Activated naive CD8-positive, alpha-beta T cell (primary cell): Measurements from ENCODE around the gene NTPCR.

ENCODE experiments used
- H3K27ac Mint-ChIP-seq: one replicate; pipeline ENCODE4 v1.8.0; 2021; ENCODE audit warnings: mixed read lengths
- H3K27me3 Mint-ChIP-seq: one replicate; pipeline ENCODE4 v1.8.0; 2021; ENCODE audit warnings: mixed read lengths
- H3K36me3 Mint-ChIP-seq: one replicate; pipeline ENCODE4 v1.8.0; 2021; ENCODE audit warnings: mixed read lengths
- H3K4me1 Mint-ChIP-seq: one replicate; pipeline ENCODE4 v1.8.0; 2021; ENCODE audit warnings: low read depth, mixed read lengths
- H3K4me3 Mint-ChIP-seq: one replicate; pipeline ENCODE4 v1.8.0; 2021; ENCODE audit warnings: mild to moderate bottlenecking, mixed read lengths
- H3K9me3 Mint-ChIP-seq: one replicate; pipeline ENCODE4 v1.8.0; 2021; ENCODE audit warnings: low read depth, mixed read lengths

Gene NTPCR

GRCh38 chr1:232982238-232982944 is 32.0 kb downstream of the NTPCR start:
- no peaks in the 10 kb centered on the region for H3K9me3 Mint-ChIP-seq
- peaks cover 14% of the 10 kb centered on the region for H3K4me1 Mint-ChIP-seq
- H3K27ac Mint-ChIP-seq = no peak overlapping the region
- no peak overlapping the region for H3K4me3 Mint-ChIP-seq
- H3K27me3 Mint-ChIP-seq = no peaks in the 10 kb centered on the region
- H3K36me3 Mint-ChIP-seq = peaks cover 9% of the 10 kb centered on the region

- Mint-ChIP-seq H3K27ac (no peak overlapping the region), H3K27me3 (no peaks in the 10 kb centered on the region), H3K9me3 (no peaks in the 10 kb centered on the region), H3K4me3 (no peak overlapping the region), H3K4me1 (peaks cover 8% of the 10 kb centered on the region), H3K36me3 (peaks cover 5% of the 10 kb centered on the region)
Observed at GRCh38 chr1:232983375-232983774, 33.0 kb downstream of the NTPCR start.

- Mint-ChIP-seq H3K27ac (no peak overlapping the region), H3K36me3 (peaks cover 3% of the 10 kb centered on the region), H3K27me3 (no peaks in the 10 kb centered on the region)
Observed at GRCh38 chr1:232983817-232984567, 33.6 kb downstream of the NTPCR start.

GRCh38 chr1:232984577-232985425 is 34.4 kb downstream of the NTPCR start:
- peaks cover 3% of the 10 kb centered on the region for H3K36me3 Mint-ChIP-seq
- no peaks in the 10 kb centered on the region for H3K9me3 Mint-ChIP-seq
- no peaks in the 10 kb centered on the region for H3K27me3 Mint-ChIP-seq
- H3K4me3 Mint-ChIP-seq = no peak overlapping the region
- no peaks in the 10 kb centered on the region for H3K4me1 Mint-ChIP-seq
- no peak overlapping the region for H3K27ac Mint-ChIP-seq

More at GRCh38 chr1:232983817-232984567, 33.6 kb downstream of the NTPCR start:
- peaks cover 1% of the 10 kb centered on the region for H3K4me1 Mint-ChIP-seq
- H3K9me3 Mint-ChIP-seq = no peaks in the 10 kb centered on the region
- no peak overlapping the region for H3K4me3 Mint-ChIP-seq

GRCh38 chr1:232985882-232986526 is 35.6 kb downstream of the NTPCR start:
- no peaks in the 10 kb centered on the region for H3K9me3 Mint-ChIP-seq
- H3K27me3 Mint-ChIP-seq = no peaks in the 10 kb centered on the region
- H3K4me1 Mint-ChIP-seq = no peaks in the 10 kb centered on the region
- H3K36me3 Mint-ChIP-seq = peaks cover 3% of the 10 kb centered on the region
- no peak overlapping the region for H3K27ac Mint-ChIP-seq
- H3K4me3 Mint-ChIP-seq = no peak overlapping the region

GRCh38 chr1:232986527-232986922 is 36.1 kb downstream of the NTPCR start:
- H3K36me3 Mint-ChIP-seq = peaks cover 3% of the 10 kb centered on the region
- H3K27me3 Mint-ChIP-seq = no peaks in the 10 kb centered on the region
- H3K9me3 Mint-ChIP-seq = no peaks in the 10 kb centered on the region
- no peak overlapping the region for H3K27ac Mint-ChIP-seq
- H3K4me1 Mint-ChIP-seq = no peaks in the 10 kb centered on the region
- H3K4me3 Mint-ChIP-seq = no peak overlapping the region

- no peak overlapping the region for H3K4me3 Mint-ChIP-seq
- peaks cover 5% of the 10 kb centered on the region for H3K36me3 Mint-ChIP-seq
- no peak overlapping the region for H3K27ac Mint-ChIP-seq
- no peaks in the 10 kb centered on the region for H3K4me1 Mint-ChIP-seq
- no peaks in the 10 kb centered on the region for H3K27me3 Mint-ChIP-seq
- no peaks in the 10 kb centered on the region for H3K9me3 Mint-ChIP-seq
Observed at GRCh38 chr1:232987046-232987773, 36.8 kb downstream of the NTPCR start.

GRCh38 chr1:232987774-232988140 is 37.3 kb downstream of the NTPCR start:
- H3K27ac Mint-ChIP-seq = no peak overlapping the region
- no peak overlapping the region for H3K4me3 Mint-ChIP-seq
- H3K4me1 Mint-ChIP-seq = no peaks in the 10 kb centered on the region
- H3K9me3 Mint-ChIP-seq = no peaks in the 10 kb centered on the region
- no peaks in the 10 kb centered on the region for H3K27me3 Mint-ChIP-seq
- peaks cover 8% of the 10 kb centered on the region for H3K36me3 Mint-ChIP-seq

- Mint-ChIP-seq H3K36me3 (peaks cover 15% of the 10 kb centered on the region), H3K4me1 (no peaks in the 10 kb centered on the region), H3K27ac (no peak overlapping the region), H3K27me3 (no peaks in the 10 kb centered on the region), H3K9me3 (peaks cover 5% of the 10 kb centered on the region), H3K4me3 (no peak overlapping the region)
Observed at GRCh38 chr1:232988572-232989040, 38.2 kb downstream of the NTPCR start.

GRCh38 chr1:232990176-232991128 is 40.0 kb downstream of the NTPCR start:
- Mint-ChIP-seq H3K4me1 (no peaks in the 10 kb centered on the region), H3K4me3 (no peak overlapping the region), H3K27ac (no peak overlapping the region), H3K9me3 (peaks cover 9% of the 10 kb centered on the region), H3K36me3 (peaks cover 28% of the 10 kb centered on the region), H3K27me3 (no peaks in the 10 kb centered on the region)

- H3K27ac Mint-ChIP-seq = no peak overlapping the region
- H3K9me3 Mint-ChIP-seq = peaks cover 9% of the 10 kb centered on the region
- no peaks in the 10 kb centered on the region for H3K27me3 Mint-ChIP-seq
- H3K4me1 Mint-ChIP-seq = no peaks in the 10 kb centered on the region
- H3K4me3 Mint-ChIP-seq = no peak overlapping the region
- H3K36me3 Mint-ChIP-seq = peaks cover 28% of the 10 kb centered on the region
Observed at GRCh38 chr1:232991238-232991637, 40.8 kb downstream of the NTPCR start.

- H3K4me1 Mint-ChIP-seq = no peaks in the 10 kb centered on the region
- H3K27me3 Mint-ChIP-seq = no peaks in the 10 kb centered on the region
- H3K36me3 Mint-ChIP-seq = peaks cover 37% of the 10 kb centered on the region
- H3K27ac Mint-ChIP-seq = no peak overlapping the region
- H3K9me3 Mint-ChIP-seq = peaks cover 9% of the 10 kb centered on the region
- no peak overlapping the region for H3K4me3 Mint-ChIP-seq
Observed at GRCh38 chr1:232992227-232992626, 41.8 kb downstream of the NTPCR start.

GRCh38 chr1:232993555-232993954 is 43.1 kb downstream of the NTPCR start:
- peaks cover 48% of the 10 kb centered on the region for H3K36me3 Mint-ChIP-seq
- H3K4me1 Mint-ChIP-seq = no peaks in the 10 kb centered on the region
- H3K27me3 Mint-ChIP-seq = no peaks in the 10 kb centered on the region
- H3K4me3 Mint-ChIP-seq = no peak overlapping the region
- H3K9me3 Mint-ChIP-seq = peaks cover 9% of the 10 kb centered on the region
- H3K27ac Mint-ChIP-seq = no peak overlapping the region
